A673 (cell line): Measurements from ENCODE around the gene PCNX1. TPM values are rescaled to one million over a fixed set of nuclear protein-coding genes. Genes with fewer than 3 reads are reported as not detected.

ENCODE experiments used
- BruUV-seq: library from RNA; stranded (reverse); fragments of 400-500 nt; replicated peaks from 2 replicates; lab custom pipeline; 2021; lab: Mats Ljungman, UMichigan
- CTCF ChIA-PET: fragments of 300-600 bp; sonication (Branson Sonifier 250); formaldehyde crosslinking; loops from one replicate; lab custom pipeline; 2022; ENCODE audit warnings: antibody characterized with exemption; lab: Charles Lee
- POLR2A ChIA-PET: fragments of 300-600 bp; sonication (Branson Sonifier 250); formaldehyde crosslinking; loops from one replicate; lab custom pipeline; 2022; ENCODE audit warnings: antibody characterized with exemption; ENCODE audit not compliant: low non-redundant PET; lab: Charles Lee
- DNase-seq: peaks from one replicate; pipeline ENCODE4 v3.0.0-alpha.2; 2015; ENCODE audit warnings: low spot score
- H3K27ac ChIP-seq: fragments of 200-600 bp; sonication (generic); 2 replicates; pipeline ENCODE4 v1.5.1; 2016; ENCODE audit warnings: mixed run types, low read depth, mild to moderate bottlenecking, mixed read lengths, antibody characterized with exemption, low read length; ENCODE audit not compliant: poor library complexity, severe bottlenecking
- H3K27me3 ChIP-seq: fragments of 200-600 bp; sonication (generic); replicated peaks from 2 replicates; pipeline ENCODE4 v1.6.1; 2017; ENCODE audit warnings: mixed run types, low read depth, mild to moderate bottlenecking, mixed read lengths, antibody characterized with exemption, low read length; ENCODE audit not compliant: insufficient read depth, poor library complexity
- H3K36me3 ChIP-seq: fragments of 200-600 bp; sonication (generic); 2 replicates; pipeline ENCODE4 v1.6.1; 2016; ENCODE audit warnings: mixed run types, mild to moderate bottlenecking, mixed read lengths, antibody characterized with exemption, low read length; ENCODE audit not compliant: insufficient read depth, poor library complexity, severe bottlenecking
- H3K4me1 ChIP-seq: fragments of 200-600 bp; sonication (generic); 2 replicates; pipeline ENCODE4 v1.6.1; 2017; ENCODE audit warnings: mixed run types, mild to moderate bottlenecking, mixed read lengths, antibody characterized with exemption, low read length; ENCODE audit not compliant: insufficient read depth, poor library complexity, severe bottlenecking
- H3K4me3 ChIP-seq: fragments of 200-600 bp; sonication (generic); 2 replicates; pipeline ENCODE4 v1.5.1; 2016; ENCODE audit warnings: low read depth, mixed run types, mild to moderate bottlenecking, mixed read lengths, low read length; ENCODE audit not compliant: poor library complexity, severe bottlenecking
- H3K9me3 ChIP-seq: fragments of 200-600 bp; sonication (generic); 2 replicates; pipeline ENCODE4 v1.6.1; 2016; ENCODE audit warnings: mixed run types, low read depth, mild to moderate bottlenecking, mixed read lengths, antibody characterized with exemption, low read length; ENCODE audit not compliant: poor library complexity, severe bottlenecking
- EZH2 ChIP-seq: fragments of 200-600 bp; sonication (generic); IDR thresholded peaks from 2 replicates; pipeline ENCODE4 v1.6.1; 2017; ENCODE audit warnings: borderline replicate concordance, low read depth, mild to moderate bottlenecking, mixed read lengths, antibody characterized with exemption, low read length; ENCODE audit not compliant: poor library complexity, severe bottlenecking
- intact Hi-C: fragments of 100-400 bp; cut with micrococcal nuclease; formaldehyde crosslinking; loops from one replicate; pipeline ENCODE4 v1.10.0; 2022; ENCODE audit not compliant: unreplicated experiment
- total RNA-seq: library from RNA; stranded (reverse); gene quantifications from 2 replicates; pipeline ENCODE4 v1.2.3, GENCODE V29; 2021
- TF ChIP-seq, protein P1 (sequence below): fragments of 300-800, 200-600 bp; sonication (generic); conservative IDR thresholded peaks from 2 replicates; pipeline ENCODE4 v1.5.1; 2017; ENCODE audit warnings: low read depth, mild to moderate bottlenecking, antibody characterized with exemption, low read length, moderate library complexity, mixed read lengths

The PCNX1 gene
- total RNA-seq, 1 experiment from 2014 or later, result 60.7 TPM

DNA sequence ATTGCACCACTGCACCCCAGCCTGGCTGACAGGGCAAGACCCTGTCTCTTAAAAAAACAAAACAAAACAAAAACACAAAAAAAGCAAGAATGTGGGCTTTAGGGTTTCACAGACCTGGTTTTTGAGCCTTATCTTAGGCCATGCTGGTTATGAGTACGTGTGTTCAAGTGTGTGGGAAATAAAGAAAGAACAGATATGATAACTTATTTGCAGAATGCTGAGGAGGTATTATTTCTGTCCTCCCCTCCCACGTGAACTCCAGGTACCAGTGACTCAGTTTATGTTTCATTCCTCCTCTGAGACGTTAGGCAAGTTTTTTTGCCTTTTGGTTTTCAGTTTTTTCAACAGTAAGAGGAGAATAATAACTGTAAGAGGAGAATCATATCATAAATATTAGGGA is 49.3 kb downstream of the PCNX1 start:
- intact Hi-C loops, result loop anchor here (5.0 kb wide), 1 partner anchor 139 kb away; no protein-coding TSS in a partner anchor
- Histone ChIP-seq H3K4me1 (peaks cover 14% of the 10 kb centered on the region), H3K4me3 (no peak overlapping the region), H3K27ac (no peak overlapping the region), H3K36me3 (peaks cover 4% of the 10 kb centered on the region), H3K9me3 (no peaks in the 10 kb centered on the region), H3K27me3 (no peaks in the 10 kb centered on the region)
- CTCF ChIA-PET, result interaction anchor here (0.6 to 1.7 kb wide), 4 partner anchors 49 to 138 kb away, joined by 3 to 16 read pairs (median 8); partner anchors contain the start of gene PCNX1
- BruUV-seq, result no TSS peak
- no peak for TF ChIP-seq EZH2
- TF ChIP-seq, protein P1, sequence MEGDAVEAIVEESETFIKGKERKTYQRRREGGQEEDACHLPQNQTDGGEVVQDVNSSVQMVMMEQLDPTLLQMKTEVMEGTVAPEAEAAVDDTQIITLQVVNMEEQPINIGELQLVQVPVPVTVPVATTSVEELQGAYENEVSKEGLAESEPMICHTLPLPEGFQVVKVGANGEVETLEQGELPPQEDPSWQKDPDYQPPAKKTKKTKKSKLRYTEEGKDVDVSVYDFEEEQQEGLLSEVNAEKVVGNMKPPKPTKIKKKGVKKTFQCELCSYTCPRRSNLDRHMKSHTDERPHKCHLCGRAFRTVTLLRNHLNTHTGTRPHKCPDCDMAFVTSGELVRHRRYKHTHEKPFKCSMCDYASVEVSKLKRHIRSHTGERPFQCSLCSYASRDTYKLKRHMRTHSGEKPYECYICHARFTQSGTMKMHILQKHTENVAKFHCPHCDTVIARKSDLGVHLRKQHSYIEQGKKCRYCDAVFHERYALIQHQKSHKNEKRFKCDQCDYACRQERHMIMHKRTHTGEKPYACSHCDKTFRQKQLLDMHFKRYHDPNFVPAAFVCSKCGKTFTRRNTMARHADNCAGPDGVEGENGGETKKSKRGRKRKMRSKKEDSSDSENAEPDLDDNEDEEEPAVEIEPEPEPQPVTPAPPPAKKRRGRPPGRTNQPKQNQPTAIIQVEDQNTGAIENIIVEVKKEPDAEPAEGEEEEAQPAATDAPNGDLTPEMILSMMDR, result no peak
- DNase-seq, result no peak
- POLR2A ChIA-PET, result no interaction called here

DNA sequence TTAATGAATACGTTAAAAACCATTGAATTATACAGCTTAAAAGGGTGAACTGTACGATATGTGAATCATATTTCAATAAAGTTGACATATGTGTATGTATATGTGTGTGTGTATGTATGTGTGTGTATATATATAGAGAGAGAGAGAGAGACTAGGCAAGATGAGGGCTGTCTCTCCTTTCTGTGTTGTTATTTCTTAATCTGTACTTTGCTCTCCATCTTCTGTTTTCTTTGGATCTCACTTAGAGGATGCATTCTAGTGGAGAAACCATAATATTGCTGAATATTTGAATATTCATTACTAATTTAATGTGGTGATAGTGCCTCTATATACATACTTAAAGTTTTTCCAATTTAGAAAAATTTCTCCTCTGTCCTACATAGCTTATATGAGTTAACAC is 50.5 kb downstream of the PCNX1 start:
- H3K27ac ChIP-seq, result no peak overlapping the region
- no peak for TF ChIP-seq EZH2
- TF ChIP-seq, protein P1, result no peak
- no TSS peak for BruUV-seq
- H3K4me1 ChIP-seq, result peaks cover 14% of the 10 kb centered on the region
- H3K4me3 ChIP-seq, result no peak overlapping the region
- peaks cover 3% of the 10 kb centered on the region for H3K36me3 ChIP-seq
- POLR2A ChIA-PET, result no interaction called here
- no peaks in the 10 kb centered on the region for H3K27me3 ChIP-seq
- H3K9me3 ChIP-seq, result no peaks in the 10 kb centered on the region
- no peak for DNase-seq
- CTCF ChIA-PET, result interaction anchor here (1.1 kb wide), 1 partner anchor 50 kb away, joined by 3 read pairs; the partner anchor contains the start of gene PCNX1
- intact Hi-C loops, result loop anchor here (5.0 kb wide), 1 partner anchor 140 kb away; no protein-coding TSS in a partner anchor

DNA sequence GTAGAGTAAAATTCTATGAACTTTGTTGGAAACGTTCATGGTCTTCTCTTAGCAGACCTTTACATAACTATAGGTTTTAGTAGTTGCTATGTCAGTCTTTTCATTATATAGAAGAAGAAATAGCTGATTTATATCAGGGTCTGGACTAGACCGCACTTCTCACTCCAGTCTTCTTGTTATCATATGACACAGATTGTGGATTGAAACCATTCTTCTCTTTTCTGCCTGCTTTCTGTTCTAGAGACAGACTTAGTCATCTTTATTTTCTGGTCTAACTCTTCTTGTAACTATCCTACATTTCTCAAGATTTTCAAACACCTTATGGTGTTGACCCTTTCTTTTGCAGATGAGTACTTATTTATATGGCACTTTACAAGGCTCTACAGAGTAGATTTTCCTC is 55.7 kb downstream of the PCNX1 start:
- no peaks in the 10 kb centered on the region for H3K4me1 ChIP-seq
- no peaks in the 10 kb centered on the region for H3K27me3 ChIP-seq
- H3K36me3 ChIP-seq, result peaks cover 10% of the 10 kb centered on the region
- no peak for DNase-seq
- no peak overlapping the region for H3K27ac ChIP-seq
- intact Hi-C loops, result no loop called here
- BruUV-seq, result no TSS peak
- TF ChIP-seq, protein P1, result no peak
- no peak for TF ChIP-seq EZH2
- no peaks in the 10 kb centered on the region for H3K9me3 ChIP-seq
- H3K4me3 ChIP-seq, result no peak overlapping the region
- ChIA-PET CTCF (no interaction called here), POLR2A (no interaction called here)
